HUES6 (cell line): ENCODE results near the gene VTCN1.
"Not testable (repeated sequence)": the region's sequence is repeated elsewhere in the genome, so short reads cannot be mapped to it uniquely, and the experiment has no call there.

Experiments used
- H3K27ac ChIP-seq: 2 replicates; pipeline ENCODE4 v1.7.0; 2013; ENCODE audit warnings: low read depth, mild to moderate bottlenecking, low read length, inconsistent platforms
- H3K27me3 ChIP-seq: 2 replicates; pipeline ENCODE4 v1.6.1; 2013; ENCODE audit warnings: low read length; ENCODE audit not compliant: control insufficient read depth, insufficient read depth
- H3K36me3 ChIP-seq: 2 replicates; pipeline ENCODE4 v1.6.1; 2013; ENCODE audit warnings: low read length; ENCODE audit not compliant: control insufficient read depth, insufficient read depth
- H3K4me1 ChIP-seq: 2 replicates; pipeline ENCODE4 v1.6.1; 2013; ENCODE audit warnings: low read length; ENCODE audit not compliant: control insufficient read depth, insufficient read depth
- H3K4me3 ChIP-seq: 2 replicates; pipeline ENCODE4 v1.5.1; 2013; ENCODE audit warnings: low read depth, low read length
- H3K9ac ChIP-seq: one replicate; pipeline ENCODE4 v1.6.1; 2013; ENCODE audit warnings: mild to moderate bottlenecking, low read length
- H3K9me3 ChIP-seq: 2 replicates; pipeline ENCODE4 v1.6.1; 2013; ENCODE audit warnings: low read depth, low read length; ENCODE audit not compliant: control insufficient read depth, insufficient read depth

Gene VTCN1, protein sequence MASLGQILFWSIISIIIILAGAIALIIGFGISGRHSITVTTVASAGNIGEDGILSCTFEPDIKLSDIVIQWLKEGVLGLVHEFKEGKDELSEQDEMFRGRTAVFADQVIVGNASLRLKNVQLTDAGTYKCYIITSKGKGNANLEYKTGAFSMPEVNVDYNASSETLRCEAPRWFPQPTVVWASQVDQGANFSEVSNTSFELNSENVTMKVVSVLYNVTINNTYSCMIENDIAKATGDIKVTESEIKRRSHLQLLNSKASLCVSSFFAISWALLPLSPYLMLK

GRCh38 chr1:117210831-117211261 lies at the start of gene VTCN1:
Gene VTCN1 (minus strand): TSS chr1:117210927. CDS start chr1:117210855, 72 bp downstream.
- Histone ChIP-seq H3K27me3 (no peaks in the 10 kb centered on the region; the same call in 1 of the 2 replicates), H3K4me3 (no peak within 1 kb of the TSS), H3K36me3 (no peaks in the 10 kb centered on the region), H3K27ac (no peak within 1 kb of the TSS), H3K9ac (no peak within 1 kb of the TSS), H3K4me1 (no peaks in the 10 kb centered on the region), H3K9me3 (no peaks in the 10 kb centered on the region)

DNA sequence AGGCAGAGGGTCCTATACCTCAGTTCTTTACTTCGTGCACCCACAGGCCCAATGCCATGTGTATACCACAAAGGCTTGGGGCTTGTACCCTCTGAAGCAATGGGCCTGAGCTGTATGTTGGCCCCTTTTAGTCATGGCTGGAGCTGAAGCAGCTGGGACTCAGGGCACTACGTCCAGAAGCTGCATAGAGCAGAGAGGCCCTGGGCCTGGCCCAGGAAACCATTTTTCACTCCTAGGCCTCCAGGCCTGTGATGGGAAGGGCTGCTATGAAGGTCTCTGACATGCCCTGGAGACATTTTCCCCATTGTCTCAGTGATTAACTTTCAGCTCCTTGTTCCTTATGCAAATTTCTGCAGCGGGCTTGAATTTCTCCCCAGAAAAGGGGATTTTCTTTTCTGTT lies 48.1 kb upstream of the VTCN1 start:
- Histone ChIP-seq H3K27me3 (no peaks in the 10 kb centered on the region), H3K27ac (no peak overlapping the region), H3K4me3 (no peak overlapping the region), H3K9ac (no peak overlapping the region), H3K36me3 (no peaks in the 10 kb centered on the region), H3K4me1 (no peaks in the 10 kb centered on the region), H3K9me3 (peaks cover 30% of the 10 kb centered on the region)

DNA sequence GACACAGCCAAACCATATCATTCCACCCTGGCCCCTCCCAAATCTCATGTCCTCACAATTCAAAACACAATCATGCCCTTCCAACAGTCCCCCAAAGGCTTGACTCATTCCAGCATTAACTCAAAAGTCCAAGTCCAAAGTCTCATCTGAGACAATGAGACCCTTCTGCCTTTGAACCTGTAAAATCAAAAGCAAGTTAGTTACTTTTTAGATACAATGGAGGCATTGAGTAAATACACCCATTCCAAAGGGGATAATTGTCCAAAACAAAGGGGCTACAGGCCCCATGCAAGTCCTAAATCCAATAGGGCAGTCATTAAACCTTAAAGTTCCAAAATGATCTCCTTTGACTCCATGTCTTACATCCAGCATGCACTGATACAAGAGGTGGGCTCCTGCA lies 47.3 kb upstream of the VTCN1 start:
- not testable (repeated sequence) for H3K4me3 ChIP-seq, H3K27me3 ChIP-seq, H3K4me1 ChIP-seq, H3K36me3 ChIP-seq, H3K9ac ChIP-seq, H3K27ac ChIP-seq
- H3K9me3 ChIP-seq, result peaks cover 30% of the 10 kb centered on the region

DNA sequence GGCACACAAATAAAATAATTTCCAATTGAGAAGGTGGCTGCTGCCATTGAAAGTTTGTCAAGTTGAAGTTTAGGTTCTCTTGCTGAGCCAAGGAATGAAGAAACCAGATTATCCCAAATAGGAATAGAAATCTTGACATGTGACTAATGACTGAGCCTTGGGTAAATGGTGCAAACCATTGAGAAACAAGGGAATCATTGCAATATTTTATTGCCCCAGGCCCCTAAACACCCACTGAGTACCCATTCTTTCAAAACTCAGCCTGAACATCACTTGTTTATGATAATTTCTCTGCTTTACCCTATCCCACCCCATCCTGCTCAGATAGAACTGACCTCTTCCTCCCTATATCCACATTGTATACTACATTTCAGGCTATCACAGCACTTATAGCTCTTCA lies 46.6 kb upstream of the VTCN1 start:
- Histone ChIP-seq H3K27me3 (no peaks in the 10 kb centered on the region), H3K4me3 (no peak overlapping the region), H3K4me1 (no peaks in the 10 kb centered on the region), H3K9ac (no peak overlapping the region), H3K36me3 (no peaks in the 10 kb centered on the region), H3K9me3 (peaks cover 30% of the 10 kb centered on the region), H3K27ac (no peak overlapping the region)

- no peak overlapping the region for H3K4me3 ChIP-seq
- H3K27me3 ChIP-seq, result no peaks in the 10 kb centered on the region
- H3K36me3 ChIP-seq, result no peaks in the 10 kb centered on the region
- no peaks in the 10 kb centered on the region for H3K9me3 ChIP-seq
- H3K4me1 ChIP-seq, result peaks cover 8% of the 10 kb centered on the region; the same call in 1 of the 2 replicates
- no peak overlapping the region for H3K9ac ChIP-seq
- no peak overlapping the region for H3K27ac ChIP-seq
Observed at GRCh38 chr1:117250061-117250606, 39.4 kb upstream of the VTCN1 start.

- no peak overlapping the region for H3K4me3 ChIP-seq
Observed at GRCh38 chr1:117244971-117245370, 34.2 kb upstream of the VTCN1 start.

GRCh38 chr1:117244306-117244705 lies 33.6 kb upstream of the VTCN1 start:
- no peaks in the 10 kb centered on the region for H3K36me3 ChIP-seq
- H3K4me3 ChIP-seq, result no peak overlapping the region
- no peak overlapping the region for H3K27ac ChIP-seq
- no peaks in the 10 kb centered on the region for H3K4me1 ChIP-seq
- no peaks in the 10 kb centered on the region for H3K27me3 ChIP-seq
- no peaks in the 10 kb centered on the region for H3K9me3 ChIP-seq
- no peak overlapping the region for H3K9ac ChIP-seq

More at GRCh38 chr1:117244971-117245370, 34.2 kb upstream of the VTCN1 start:
- Histone ChIP-seq H3K4me1 (no peaks in the 10 kb centered on the region), H3K9ac (no peak overlapping the region), H3K9me3 (no peaks in the 10 kb centered on the region), H3K27me3 (no peaks in the 10 kb centered on the region), H3K36me3 (no peaks in the 10 kb centered on the region), H3K27ac (no peak overlapping the region)

- H3K9ac ChIP-seq, result no peak overlapping the region
- no peak overlapping the region for H3K27ac ChIP-seq
Observed at GRCh38 chr1:117241512-117241911, 30.8 kb upstream of the VTCN1 start.

GRCh38 chr1:117240547-117240946 lies 29.8 kb upstream of the VTCN1 start:
- H3K27ac ChIP-seq, result no peak overlapping the region
- no peaks in the 10 kb centered on the region for H3K4me1 ChIP-seq
- no peak overlapping the region for H3K4me3 ChIP-seq
- no peaks in the 10 kb centered on the region for H3K9me3 ChIP-seq
- no peak overlapping the region for H3K9ac ChIP-seq
- H3K36me3 ChIP-seq, result no peaks in the 10 kb centered on the region
- H3K27me3 ChIP-seq, result no peaks in the 10 kb centered on the region

More at GRCh38 chr1:117241512-117241911, 30.8 kb upstream of the VTCN1 start:
- Histone ChIP-seq H3K27me3 (no peaks in the 10 kb centered on the region), H3K36me3 (no peaks in the 10 kb centered on the region), H3K9me3 (no peaks in the 10 kb centered on the region), H3K4me3 (no peak overlapping the region), H3K4me1 (no peaks in the 10 kb centered on the region)

- Histone ChIP-seq H3K27me3 (no peaks in the 10 kb centered on the region), H3K27ac (no peak overlapping the region), H3K4me1 (no peaks in the 10 kb centered on the region), H3K4me3 (no peak overlapping the region), H3K9me3 (no peaks in the 10 kb centered on the region), H3K9ac (no peak overlapping the region), H3K36me3 (no peaks in the 10 kb centered on the region)
Observed at GRCh38 chr1:117239467-117239866, 28.7 kb upstream of the VTCN1 start.

- Histone ChIP-seq H3K9ac (no peak overlapping the region), H3K36me3 (no peaks in the 10 kb centered on the region), H3K4me3 (no peak overlapping the region), H3K27me3 (no peaks in the 10 kb centered on the region), H3K4me1 (no peaks in the 10 kb centered on the region), H3K27ac (no peak overlapping the region), H3K9me3 (no peaks in the 10 kb centered on the region)
Observed at GRCh38 chr1:117237726-117238381, 27.1 kb upstream of the VTCN1 start.
